Measurements from ENCODE around the gene CYP26C1.

DNA sequence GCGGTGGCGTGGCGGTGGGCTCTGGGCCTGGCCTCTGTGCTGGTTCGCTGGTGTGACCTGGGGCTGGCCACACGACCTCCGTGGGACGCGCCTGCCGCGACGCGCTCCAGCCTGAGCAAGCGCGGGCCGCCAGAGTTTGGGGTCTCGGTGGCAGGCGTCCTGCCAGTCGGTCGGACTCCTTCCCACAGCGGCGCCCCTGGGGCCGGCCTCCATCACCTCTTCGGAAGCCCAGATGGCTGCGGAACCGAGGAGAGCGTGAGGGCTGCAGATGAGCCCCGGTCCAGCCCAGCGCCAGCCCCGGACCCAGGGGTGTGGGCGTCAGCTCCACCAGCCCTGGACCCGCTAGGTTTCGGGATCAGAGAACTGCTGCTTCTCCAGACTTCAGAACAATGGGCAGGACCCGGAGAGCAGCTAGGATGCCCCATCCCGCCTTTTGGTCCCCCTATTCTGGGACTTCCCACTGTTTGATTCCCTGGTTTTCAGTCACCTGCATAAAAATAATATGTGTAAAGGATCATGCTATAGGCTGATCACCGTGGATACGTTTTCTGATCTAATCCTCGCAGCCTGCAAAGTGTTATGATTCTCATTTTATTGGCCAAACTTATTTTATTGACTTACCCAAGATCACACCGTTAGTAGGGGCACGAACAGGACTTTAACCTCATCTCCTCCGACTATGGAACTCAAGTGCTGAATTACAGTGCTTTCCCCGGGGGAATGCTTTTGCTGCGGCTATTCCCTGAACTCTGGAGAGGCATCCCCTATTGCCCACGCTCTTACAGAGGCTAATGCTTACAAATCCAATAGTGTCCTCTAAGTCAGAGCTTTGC is 2.8 kb downstream of the CYP26C1 start:
- TF ChIP-seq POLR2A (IDR thresholded peaks at IDR 0.05; ENCODE audit: low read depth) (no peak), POLR2AphosphoS5 (IDR thresholded peaks at IDR 0.05) (no peak), EP300 (IDR thresholded peaks at IDR 0.05) (no peak)
- TF ChIP-seq, protein P1, sequence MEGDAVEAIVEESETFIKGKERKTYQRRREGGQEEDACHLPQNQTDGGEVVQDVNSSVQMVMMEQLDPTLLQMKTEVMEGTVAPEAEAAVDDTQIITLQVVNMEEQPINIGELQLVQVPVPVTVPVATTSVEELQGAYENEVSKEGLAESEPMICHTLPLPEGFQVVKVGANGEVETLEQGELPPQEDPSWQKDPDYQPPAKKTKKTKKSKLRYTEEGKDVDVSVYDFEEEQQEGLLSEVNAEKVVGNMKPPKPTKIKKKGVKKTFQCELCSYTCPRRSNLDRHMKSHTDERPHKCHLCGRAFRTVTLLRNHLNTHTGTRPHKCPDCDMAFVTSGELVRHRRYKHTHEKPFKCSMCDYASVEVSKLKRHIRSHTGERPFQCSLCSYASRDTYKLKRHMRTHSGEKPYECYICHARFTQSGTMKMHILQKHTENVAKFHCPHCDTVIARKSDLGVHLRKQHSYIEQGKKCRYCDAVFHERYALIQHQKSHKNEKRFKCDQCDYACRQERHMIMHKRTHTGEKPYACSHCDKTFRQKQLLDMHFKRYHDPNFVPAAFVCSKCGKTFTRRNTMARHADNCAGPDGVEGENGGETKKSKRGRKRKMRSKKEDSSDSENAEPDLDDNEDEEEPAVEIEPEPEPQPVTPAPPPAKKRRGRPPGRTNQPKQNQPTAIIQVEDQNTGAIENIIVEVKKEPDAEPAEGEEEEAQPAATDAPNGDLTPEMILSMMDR (IDR thresholded peaks at IDR 0.05) = no peak
